Left kidney (tissue), 2 donors: ENCODE results near the gene CADPS. TPM values are rescaled to one million over a fixed set of nuclear protein-coding genes. Genes with fewer than 3 reads are reported as not detected.

Source experiments
- DNase-seq: peaks from one replicate; pipeline ENCODE4 v3.0.0-alpha.2; 2013
- polyA plus RNA-seq: library from polyadenylated mRNA; unstranded; fragments of 120-200 nt; gene quantifications from one replicate; pipeline ENCODE4 v1.2.1, GENCODE V29; 2013; ENCODE audit not compliant: insufficient read length

The CADPS gene
- polyA plus RNA-seq, 1 donor: 5.0 TPM

DNA sequence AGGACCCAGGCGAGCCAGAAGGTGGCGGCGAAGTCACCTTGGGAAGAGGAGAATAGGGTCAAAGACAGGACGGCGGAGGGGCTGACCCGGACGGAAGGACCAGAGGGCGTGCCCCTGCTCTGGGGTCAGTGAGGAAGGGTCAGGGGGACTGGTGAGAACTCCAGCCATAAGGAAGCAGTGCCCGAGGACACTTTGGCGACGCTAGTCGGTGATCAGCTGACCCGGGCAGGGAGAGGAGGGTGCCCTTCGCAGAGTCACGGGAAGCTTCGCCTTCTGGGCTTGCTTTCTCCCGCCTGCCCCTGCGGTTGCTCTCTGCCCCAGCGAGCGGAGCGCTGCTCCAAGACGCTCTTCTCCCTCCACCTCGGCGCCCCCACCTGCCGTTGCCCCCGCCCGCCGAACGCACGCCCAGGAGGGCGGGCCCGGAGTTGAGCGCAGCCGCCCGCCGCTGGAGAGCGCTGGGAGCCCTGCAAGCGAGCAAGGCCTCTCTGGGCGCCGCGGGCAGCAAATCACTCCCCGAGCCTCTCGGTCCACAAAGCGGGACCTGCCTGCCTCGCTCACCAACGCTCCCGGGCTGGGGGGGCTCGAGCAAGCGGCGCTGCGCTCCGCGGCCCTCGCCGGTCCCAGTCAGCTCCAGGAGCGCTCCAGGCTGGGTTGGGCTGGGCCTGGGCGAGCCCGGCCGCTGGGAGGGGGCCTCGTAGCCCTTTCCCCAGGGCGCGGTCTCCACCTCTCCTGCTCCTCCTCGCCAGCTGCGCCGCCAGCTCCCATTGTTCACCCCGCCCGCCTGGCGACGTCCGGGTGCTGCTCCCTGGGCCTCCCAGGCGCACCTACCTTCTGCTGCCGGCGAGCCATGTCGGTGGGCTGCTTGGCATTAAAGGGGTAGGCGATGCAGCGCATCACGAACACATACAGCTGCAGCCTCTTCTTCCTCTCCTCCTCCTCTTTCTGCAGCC lies 1.2 kb downstream of the CADPS start:
- DNase-seq: peak; percentile 25

DNA sequence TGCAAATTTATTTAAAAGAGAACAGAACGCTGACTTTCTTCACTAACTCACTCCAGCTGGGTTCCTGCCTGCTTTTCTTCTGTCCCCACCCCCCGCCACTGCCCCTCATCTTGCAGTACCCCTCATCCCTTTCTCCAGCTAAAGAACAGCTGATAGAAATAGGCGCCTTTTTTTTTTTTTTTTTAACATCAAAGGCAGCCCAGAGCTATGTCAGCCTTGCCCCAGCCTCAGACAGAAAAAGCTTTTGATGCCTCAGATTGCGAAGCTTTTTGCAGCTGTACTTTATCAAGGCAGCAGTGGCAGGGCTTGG lies 1.8 kb downstream of the CADPS start:
- DNase-seq: no peak

DNA sequence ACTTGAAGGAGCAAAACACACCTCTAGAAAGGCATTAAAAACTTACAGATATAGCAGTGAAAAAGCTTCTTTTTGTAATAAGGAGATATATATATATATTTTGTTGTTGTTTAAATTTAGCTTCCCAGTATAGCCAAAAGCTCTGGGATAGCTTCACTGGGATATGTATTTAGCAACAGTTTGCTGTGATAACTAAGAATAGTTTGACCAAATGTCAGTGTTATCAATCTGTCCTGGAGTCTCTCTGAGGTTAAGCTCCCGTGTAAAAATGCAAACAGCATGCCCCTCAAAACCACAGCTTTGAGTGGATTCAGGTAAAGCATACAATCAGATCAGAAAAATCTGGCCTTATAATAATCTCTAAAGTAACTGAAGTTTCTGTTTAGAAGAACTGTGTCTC lies 2.9 kb downstream of the CADPS start:
- DNase-seq: no peak

DNA sequence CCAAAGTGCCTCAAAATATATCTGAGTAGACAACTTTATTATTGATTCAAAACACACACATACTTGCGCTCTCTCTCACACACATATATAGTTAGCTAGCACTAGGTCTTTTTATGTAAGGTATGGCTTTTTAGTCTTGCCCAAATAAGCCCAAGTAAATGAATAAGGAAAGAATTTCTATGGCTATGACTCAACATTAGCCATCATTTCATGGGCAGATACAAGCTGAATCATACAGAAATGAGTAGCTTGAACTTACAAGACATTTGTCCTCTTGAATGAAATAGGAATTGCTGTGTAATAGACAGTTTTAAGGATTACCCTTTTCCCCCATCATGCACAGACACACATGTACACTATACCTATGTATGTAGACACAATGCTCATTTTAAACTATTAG lies 4.9 kb downstream of the CADPS start:
- DNase-seq: no peak

DNA sequence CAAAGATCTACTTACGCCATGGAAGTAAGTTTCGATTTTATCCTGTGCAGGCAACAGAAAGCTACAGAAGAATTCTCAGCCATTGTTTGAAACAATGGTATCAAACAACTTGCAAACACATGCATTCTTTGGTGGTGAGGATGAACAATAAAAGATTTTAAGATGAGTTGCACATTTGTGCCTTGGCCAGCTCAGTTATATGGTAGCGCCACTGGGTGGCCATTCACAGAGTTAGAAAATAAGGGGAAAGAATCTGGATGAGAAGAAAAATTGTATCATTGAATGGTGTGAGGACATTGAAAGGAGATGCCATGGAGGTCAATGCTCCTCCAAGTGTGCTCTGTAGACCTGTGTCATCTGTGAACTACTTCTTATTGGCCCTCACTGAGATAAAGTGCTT lies 11.6 kb downstream of the CADPS start:
- no peak for DNase-seq

DNA sequence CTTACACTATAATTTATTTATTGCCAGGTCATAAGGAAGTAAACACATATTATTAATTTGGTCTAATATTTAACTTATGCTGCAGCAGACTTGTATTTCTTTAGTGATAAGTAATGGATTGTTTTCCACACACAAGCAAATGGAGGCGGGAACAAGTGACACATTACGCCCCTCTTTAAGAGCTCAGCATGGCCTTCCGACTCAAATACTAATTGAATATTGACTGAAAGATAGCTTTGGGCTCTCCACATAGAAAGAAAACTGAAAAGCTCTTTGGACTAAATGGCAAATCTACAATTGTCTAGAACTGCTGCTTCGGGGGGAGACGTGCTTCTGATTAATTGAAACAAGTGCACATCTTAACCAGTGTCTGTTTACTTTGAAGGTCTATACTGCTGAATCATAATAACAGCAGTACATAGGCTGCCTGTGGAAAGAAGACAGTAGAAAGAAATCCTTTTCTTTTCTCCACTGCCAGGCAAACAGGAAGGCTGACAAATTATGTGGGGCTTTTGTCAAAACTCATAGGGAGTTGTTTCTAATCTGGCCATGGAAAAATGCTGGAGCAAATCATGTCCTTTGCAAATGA lies 15.9 kb downstream of the CADPS start:
- DNase-seq: no peak

DNA sequence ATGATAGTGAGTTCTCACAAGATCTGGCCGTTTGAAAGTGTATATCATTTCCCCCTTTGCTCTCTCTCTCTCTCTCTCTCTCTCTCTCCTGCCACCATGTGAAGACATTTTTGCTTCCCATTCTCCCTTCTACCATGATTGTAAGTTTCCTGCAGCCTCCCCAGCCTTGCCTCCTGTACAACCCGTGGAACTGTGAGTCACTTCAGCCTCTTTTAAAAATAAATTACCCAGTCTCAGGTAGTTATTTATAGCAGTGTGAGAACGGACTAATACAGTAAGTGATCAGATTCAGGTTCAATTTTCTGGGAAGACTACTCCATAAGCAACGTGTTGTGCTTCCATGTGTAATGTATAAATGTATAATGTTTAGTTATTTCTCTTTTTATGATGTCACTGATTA lies 29.2 kb downstream of the CADPS start:
- no peak for DNase-seq

DNA sequence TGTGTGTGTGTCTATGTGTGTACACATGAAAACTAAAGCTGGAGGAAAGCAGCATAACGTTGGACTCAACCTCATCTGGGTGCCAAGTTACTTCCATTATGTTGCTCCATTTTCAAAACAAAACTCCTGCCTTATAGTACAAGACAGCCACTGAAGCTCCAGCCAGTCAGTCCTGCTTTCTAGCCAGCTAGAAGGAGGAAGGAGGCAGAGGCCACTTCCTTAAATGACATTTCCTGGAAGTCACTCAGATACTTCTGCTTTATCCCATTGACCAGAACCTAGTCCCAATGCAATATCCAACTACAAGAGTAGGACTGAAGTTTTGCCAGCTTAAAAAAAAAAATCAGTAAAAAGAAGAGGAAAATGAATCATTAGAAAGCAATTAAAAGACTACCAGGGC lies 31.7 kb downstream of the CADPS start:
- no peak for DNase-seq

DNA sequence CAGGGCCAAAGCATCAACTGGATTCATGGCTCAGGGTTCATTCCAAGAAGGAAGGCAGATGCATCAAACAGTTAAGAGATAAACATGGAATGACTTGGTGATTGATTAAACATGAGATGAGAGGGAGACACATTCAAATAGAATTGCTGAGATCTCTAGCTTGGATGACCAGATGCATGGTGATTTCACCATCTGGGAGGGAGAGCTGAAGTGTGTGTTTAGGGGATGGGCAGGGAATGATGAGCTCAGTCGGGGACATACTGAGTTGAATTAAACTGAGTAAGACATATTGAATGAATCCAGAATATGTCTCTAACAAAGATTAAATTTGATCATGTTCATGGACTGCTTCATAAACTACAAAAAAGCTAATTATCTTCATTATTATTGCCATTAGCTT lies 35.5 kb downstream of the CADPS start:
- DNase-seq: no peak

DNA sequence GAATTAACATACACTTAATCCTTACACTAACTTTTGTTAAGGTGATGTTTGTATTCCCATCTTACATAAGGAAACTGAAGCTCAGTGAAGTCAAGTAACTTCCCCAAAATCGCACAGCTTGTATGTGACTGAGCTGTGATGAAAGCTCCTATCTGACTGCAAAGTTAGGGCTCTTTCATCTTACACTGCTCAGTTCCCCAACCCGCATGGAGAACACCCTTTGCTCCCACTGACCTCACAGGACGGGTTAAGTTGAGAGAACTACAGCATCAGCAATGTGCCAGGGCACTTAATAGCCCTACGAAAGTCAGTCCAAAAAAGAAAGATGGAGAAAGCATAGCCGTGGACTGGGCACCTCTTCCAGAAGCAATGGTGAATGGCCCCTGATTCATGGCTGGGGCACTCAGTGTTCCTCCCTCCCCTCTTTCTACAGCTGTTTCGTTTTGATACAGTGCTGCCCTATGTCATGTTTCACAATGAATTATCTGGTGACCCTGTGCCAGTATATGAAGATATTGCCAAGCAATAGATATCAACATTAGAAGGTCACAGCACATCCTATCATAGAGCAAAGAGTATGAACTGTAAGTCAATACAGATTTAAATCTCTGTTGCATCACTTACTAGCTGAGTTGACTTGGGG lies 38.0 kb downstream of the CADPS start:
- DNase-seq: no peak

DNA sequence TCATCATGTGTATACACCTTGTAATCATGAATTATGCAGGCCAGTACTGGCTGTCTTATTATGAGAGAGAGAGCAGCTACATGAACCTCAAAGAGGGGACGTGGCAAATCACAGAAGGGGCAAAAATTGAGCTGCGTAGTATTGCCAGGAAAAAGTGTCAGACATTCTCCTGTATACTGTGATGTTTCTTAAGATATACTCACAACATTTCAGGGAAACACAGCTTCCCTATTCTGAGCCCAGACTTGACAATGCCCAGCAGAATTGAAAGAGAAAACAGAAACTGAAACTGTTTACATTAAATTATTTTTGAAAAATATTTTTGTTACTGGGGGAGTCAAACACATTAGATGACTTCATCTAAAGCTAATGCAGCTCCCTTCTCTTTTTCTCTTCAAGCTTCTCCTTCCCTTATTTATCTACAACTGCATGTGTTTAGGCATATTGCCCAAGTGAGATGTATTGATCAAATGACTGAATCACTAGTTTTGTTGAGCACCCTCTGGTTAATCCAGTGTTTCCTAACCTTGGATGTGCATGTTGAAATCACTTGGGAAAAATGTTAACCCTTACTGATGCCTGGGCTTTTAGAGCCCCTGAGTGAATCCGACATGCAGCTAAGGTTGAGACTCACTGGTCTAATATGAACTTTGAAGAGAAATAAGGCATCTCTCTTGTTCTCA lies 39.5 kb downstream of the CADPS start:
- DNase-seq: no peak

DNA sequence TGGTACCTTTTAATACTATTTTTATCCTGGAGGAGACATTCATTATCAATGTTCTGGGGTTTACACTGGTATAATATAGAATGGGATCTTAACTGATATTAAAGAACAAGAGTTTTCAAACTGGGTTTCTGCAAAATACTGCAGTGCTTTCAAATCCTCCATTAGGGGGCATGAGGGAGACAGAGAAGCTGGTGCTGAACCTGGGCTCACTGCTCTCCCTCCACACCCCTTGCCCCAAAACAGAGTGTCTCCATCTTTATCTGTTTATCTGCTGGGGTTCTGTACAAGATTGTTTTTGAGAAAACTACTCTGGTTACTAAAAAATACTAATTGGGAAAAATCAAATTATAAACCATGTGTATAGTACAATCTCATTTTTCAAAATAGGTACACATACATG lies 41.7 kb downstream of the CADPS start:
- DNase-seq: no peak

DNA sequence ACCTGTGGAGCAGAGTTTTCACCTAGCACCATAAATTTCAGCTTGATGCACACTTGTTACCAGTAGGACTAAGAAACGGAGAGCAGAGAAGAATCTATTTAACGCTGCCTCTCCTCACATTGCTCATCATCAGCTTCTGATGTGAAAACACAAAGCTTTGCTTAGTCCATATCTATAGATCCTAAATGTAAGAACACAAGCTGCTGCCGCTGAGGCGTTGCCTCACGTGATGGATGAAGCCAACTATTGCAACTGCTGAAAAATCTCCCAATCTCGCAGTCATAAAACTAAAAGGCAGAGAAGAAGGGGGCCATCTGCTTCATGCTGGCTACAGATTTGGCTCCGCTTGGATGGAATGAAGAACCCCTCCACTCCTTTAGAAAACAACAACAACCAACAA lies 42.7 kb downstream of the CADPS start:
- DNase-seq: no peak

DNA sequence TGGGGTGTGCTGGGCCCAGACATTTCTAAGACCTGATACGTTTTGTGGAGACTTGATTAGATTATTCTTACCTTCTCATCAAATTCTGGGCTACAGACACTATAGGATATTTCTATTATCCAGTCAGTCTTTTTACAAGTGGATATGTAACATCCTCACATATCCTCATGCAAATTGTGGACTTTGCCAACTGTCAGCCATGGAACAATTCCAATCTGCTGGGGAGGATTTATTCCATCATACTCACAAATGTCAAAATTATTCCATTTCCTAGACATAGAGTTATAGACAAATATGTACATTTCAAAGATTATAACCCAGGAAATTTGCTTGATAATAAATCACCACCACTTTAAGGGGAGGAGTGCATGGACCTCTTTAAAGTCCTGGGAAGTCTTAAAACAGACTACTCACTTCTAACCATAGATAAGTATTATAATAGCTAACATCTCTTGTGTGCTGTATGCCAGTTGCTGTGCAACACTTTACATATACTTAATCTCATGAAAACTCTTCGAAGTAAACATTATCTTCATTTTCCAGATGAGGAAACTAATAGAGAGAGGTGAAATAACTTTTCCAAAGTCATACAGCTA lies 44.4 kb downstream of the CADPS start:
- no peak for DNase-seq

DNA sequence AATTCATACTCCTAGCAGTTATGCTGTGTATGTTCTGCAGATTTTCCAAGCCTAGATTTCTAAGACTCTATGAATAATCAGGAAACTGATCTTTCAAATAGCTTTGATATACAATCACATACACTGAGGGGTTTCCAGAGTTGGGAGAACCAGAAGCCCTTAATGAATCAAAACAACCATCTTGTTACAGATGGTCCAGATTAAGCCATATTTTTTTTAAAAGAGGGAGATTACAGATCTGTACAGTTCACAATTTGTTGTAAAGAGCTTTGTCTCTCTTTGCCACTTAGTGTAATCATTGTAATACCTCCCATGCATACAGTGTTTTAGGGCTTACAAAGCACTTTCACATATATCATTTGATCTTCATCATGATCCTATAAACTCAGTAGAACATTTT lies 47.7 kb downstream of the CADPS start:
- no peak for DNase-seq

DNA sequence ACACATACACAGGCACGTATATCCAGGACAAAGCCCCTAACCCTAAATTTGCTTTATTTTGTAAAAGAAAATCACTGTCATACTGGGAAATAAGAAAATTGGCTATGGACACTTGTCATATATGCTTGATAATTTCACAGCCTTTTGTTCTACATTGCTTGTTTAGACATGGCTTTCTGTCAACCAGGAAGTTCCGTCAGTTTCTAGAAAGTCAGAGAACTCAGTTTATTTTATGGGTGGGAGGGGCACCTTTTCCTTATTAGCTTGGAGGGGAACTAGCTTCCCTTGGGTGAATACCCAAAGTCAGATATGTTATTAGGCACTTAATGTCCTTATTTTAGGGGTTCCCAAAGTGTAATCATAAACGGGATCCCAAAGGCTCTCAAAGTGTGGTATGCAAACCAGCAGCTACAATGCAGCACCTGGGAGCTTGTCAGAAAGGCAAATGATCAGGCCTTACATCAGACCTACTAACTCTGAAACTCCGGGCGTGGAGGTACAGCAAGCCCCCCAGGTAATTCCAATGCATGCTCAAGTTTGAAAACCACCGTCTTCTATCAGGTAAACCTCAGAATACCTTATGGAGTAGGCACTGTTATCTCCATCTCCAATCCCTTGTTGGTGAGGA lies 50.1 kb downstream of the CADPS start:
- no peak for DNase-seq

DNA sequence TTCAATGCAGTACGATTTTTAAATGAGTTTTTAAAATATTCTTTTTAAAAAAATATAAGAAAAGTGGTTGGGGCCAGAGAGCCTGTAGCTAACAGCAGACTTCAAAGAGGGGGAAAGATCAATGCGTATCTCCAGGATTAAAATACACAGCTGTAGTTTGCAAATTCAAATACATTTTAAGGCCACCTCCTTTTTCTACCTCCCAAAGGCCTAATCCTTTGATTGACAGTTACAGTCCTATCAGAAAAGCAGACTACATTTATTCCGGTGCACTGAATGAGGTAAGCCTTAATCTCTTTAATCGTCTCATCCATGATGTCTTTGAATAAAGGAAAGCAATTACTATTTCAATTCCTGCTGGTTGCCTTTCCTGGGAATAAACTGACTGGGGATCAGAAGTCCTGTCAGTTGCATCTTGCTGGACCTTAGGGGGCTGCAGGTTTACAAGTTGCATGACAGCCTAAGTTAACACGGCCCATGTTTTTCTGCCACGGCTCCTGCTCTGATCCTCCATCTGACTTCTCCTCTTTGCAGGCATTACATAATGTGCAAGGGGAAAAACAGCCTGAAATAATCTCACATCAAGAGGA lies 51.7 kb downstream of the CADPS start:
- no peak for DNase-seq

DNA sequence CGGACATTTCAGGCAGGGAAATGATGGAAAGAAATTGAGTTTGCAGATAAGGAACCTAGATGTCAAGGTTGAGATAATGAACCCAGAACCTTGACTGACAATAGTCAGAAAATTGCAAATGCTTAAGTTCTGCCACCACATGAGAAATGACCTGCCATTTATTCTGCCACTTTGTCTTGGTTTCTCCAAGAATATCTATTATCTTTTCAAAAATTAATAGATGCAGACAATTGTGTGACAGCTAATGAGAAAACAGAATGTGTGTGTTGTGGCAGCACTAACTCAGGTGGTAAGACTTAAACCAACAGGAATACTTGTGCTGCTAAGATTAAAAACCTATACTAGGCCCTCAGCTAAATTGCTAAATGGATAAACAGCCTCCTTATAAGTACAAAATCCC lies 52.3 kb downstream of the CADPS start:
- DNase-seq: no peak

DNA sequence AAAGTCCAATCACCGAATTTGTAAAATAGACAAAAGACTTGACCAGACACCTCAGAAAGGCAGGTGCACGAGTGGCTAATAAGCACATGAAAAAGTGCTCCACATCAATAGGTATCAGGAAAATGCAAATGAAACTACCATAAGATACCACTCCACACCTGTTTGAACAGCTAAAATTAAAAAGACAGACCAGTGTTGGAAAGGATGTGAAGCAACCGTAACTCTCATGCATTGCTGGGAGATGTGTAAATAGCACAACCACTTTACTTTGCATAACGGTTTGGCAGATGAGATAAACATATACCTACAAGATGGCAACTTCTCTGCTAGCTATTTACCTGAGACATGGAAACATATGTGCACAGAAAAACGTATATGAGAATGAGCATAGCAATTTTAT lies 56.9 kb downstream of the CADPS start:
- no peak for DNase-seq

DNA sequence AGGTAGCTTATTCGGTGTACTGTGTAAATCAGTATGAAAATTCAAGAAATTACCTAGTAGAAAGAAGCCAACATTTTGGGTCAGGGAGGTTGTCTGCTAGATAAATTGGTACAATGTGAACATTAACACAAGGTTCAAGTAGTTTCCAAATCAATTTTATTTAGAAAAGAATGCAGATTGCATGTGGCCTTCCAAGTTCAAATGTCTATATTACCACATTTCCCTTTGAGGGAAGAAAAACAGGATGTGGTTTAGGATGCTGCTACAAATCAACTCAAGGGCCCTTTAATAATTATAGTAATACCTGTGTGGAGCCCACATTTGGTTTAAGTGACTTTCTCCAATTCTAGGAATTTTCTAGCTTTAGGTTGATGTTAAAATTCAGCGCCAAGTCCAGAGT lies 57.5 kb downstream of the CADPS start:
- DNase-seq: no peak

DNA sequence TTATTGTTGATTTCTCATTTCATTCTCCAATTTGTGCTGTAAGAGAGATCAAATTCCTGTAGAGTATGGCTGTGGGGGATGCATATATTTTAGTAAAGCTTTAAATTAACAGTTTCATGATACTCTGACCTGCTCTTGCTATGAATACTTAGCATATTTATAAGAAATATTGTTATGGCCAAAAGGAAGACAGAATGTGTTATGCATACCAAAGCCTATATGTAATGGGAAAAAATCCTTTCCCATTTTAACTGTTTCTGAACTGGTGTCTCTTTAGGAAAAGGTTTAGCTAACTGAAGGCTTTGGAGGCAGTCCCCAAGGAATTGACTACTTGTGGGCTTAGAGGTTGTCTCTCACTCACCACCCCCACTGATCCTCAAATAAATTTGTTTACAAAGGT lies 59.2 kb downstream of the CADPS start:
- no peak for DNase-seq

DNA sequence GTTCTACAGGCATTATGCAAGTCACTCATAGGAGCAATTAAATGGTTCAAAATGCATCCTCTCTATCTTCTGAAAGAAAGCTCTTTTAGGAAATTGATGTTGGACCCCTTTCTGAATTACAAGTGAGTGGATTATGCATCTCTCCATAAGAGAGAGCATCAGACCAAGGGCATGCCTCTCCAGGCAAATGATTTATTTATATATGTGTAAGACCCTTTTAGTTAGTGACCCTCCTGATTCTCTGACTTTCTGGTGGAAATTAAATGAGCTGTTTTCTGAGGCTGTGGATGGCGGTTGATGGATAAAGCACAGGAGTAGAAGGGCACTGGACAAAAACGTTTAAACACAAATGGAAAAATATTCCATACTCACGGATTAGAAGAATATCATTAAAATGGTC lies 62.6 kb downstream of the CADPS start:
- DNase-seq: no peak
